BE2C (cell line): ENCODE measurements around the gene RBPMS2.

ENCODE experiments used
- DNase-seq: peaks from one replicate; pipeline ENCODE4 v3.0.0-alpha.2; 2020
- H3K27me3 ChIP-seq: fragments of 250-450 bp; sonication (Bioruptor Pico); 2 replicates; pipeline ENCODE4 v1.5.1; 2020; ENCODE audit warnings: mild to moderate bottlenecking
- H3K36me3 ChIP-seq: fragments of 250-450 bp; sonication (Bioruptor Pico); 2 replicates; pipeline ENCODE4 v1.5.1; 2020; ENCODE audit warnings: mild to moderate bottlenecking
- H3K4me1 ChIP-seq: fragments of 250-450 bp; sonication (Bioruptor Pico); 2 replicates; pipeline ENCODE4 v1.5.1; 2020
- H3K4me3 ChIP-seq: 2 replicates; pipeline ENCODE4 v1.5.1; 2011; ENCODE audit warnings: low read depth, low read length
- H3K9me3 ChIP-seq: fragments of 250-450 bp; sonication (Bioruptor Pico); 2 replicates; pipeline ENCODE4 v1.5.1; 2020
- CTCF ChIP-seq: IDR thresholded peaks from 2 replicates; pipeline ENCODE4 v1.5.1; 2012; ENCODE audit warnings: mild to moderate bottlenecking, low read depth, low read length

The RBPMS2 gene

GRCh38 chr15:64705006-64705405, 70.4 kb downstream of the RBPMS2 start:
- no peak overlapping the region for H3K4me3 ChIP-seq
- H3K36me3 ChIP-seq, result no peaks in the 10 kb centered on the region
- no peak for DNase-seq
- H3K4me1 ChIP-seq, result peaks cover 17% of the 10 kb centered on the region
- no peak for TF ChIP-seq CTCF
- no peaks in the 10 kb centered on the region for H3K27me3 ChIP-seq
- H3K9me3 ChIP-seq, result no peaks in the 10 kb centered on the region

- Histone ChIP-seq H3K27me3 (no peaks in the 10 kb centered on the region), H3K4me3 (peak overlapping the region; percentile 90), H3K9me3 (no peaks in the 10 kb centered on the region), H3K36me3 (no peaks in the 10 kb centered on the region), H3K4me1 (peaks cover 27% of the 10 kb centered on the region)
- DNase-seq, result no peak
- TF ChIP-seq CTCF, result no peak
Measured at GRCh38 chr15:64703632-64703959, 71.8 kb downstream of the RBPMS2 start.

DNA sequence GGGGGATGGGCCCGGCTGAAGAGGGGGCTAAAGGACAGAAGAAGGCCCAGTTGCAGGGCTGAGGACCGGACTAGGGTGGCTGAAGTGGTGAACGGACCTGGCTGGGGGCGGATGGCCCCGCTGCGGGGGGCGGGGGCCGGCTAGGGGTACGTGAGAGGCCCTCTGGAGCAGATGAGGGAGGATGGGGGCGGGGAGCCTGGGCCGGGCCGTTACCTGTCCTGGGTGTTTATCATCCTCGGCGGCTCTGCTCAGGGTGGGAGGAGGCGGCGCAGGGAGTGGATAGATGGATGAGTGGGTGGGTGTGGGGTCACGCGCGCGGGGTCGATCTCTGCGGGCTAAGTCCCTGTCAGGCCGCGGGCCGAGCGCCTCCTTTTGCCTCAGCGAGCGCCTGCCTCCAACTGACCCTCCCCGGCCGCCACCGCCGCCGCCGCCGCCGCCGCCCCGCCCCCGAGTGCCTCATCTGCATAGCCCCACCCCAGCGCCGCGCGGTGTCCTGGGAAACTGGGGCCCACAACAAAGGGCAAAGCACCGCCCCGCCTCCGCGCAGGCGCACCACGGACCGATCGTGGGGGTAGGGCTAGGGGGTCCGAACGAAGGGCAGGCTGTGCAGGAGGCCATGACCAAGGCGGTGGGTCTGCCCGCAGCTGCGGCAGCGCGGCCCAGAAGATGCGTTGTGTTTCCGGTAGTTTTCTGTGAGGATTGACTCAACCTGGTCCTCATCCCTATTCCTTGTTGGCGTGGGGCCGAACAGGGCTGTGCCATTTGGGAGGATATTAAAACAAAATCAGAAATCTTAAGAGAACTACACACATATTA, 72.4 kb downstream of the RBPMS2 start:
- Histone ChIP-seq H3K9me3 (no peaks in the 10 kb centered on the region), H3K36me3 (no peaks in the 10 kb centered on the region), H3K27me3 (no peaks in the 10 kb centered on the region), H3K4me1 (peaks cover 30% of the 10 kb centered on the region), H3K4me3 (peak overlapping the region; percentile 90)
- peak; percentile 100 for DNase-seq
- no peak for TF ChIP-seq CTCF

DNA sequence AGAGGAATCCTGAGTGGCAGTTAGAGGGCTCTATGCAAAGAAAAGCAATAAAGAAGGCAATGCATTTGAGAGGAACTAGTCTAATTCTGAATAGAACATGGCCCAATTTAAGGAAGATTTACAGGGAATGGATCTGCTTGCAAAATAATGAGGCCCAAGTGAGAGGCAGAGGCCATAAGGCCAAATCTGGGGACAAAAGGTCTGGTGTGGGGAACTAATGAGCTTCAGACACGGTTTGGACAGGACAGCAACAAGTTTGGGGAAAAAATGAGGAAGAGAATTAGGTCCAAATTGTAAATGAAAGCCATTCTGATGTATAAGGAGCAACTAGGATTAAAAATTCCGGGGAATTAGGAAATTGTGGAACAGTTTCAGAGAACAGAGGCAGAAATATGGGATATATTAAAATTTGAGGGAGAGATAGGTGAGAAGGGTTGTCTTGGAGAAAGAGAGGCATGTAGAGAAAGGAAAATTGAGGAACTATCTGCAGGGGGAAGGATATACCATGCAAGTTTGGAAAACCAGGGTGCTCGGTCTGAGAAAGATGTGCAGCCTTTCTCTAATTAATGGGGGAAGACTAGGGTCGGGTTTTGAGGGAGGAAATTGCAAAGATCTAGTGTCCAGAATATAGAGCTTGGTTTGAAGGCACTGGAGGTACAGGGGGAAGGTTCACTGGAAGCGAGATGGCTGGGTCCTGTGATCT, 73.8 kb downstream of the RBPMS2 start:
- peaks cover 31% of the 10 kb centered on the region for H3K4me1 ChIP-seq
- TF ChIP-seq CTCF, result no peak
- DNase-seq, result no peak
- no peaks in the 10 kb centered on the region for H3K27me3 ChIP-seq
- peak overlapping the region; percentile 90 for H3K4me3 ChIP-seq
- no peaks in the 10 kb centered on the region for H3K36me3 ChIP-seq
- no peaks in the 10 kb centered on the region for H3K9me3 ChIP-seq

DNA sequence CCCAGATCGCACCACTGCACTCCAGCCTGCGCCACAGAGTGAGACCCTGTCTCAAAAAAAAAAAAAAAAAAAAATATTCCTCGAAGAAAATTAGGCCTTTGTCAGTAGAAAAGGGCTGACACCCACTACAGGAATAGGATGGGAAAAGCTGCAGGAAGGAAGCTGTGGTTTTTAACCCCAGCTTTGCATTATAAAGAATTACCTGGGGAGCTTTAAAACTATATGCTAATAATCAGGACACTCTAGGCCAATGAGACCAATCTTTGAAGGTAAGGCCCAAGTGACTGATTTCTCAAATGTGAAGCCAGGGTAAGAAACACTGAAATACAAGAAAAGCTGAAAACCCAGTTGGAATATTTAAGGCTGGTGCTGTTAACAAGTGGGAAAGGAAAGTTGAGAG, 74.3 kb downstream of the RBPMS2 start:
- H3K4me3 ChIP-seq, result peak overlapping the region; percentile 90
- TF ChIP-seq CTCF, result no peak

DNA sequence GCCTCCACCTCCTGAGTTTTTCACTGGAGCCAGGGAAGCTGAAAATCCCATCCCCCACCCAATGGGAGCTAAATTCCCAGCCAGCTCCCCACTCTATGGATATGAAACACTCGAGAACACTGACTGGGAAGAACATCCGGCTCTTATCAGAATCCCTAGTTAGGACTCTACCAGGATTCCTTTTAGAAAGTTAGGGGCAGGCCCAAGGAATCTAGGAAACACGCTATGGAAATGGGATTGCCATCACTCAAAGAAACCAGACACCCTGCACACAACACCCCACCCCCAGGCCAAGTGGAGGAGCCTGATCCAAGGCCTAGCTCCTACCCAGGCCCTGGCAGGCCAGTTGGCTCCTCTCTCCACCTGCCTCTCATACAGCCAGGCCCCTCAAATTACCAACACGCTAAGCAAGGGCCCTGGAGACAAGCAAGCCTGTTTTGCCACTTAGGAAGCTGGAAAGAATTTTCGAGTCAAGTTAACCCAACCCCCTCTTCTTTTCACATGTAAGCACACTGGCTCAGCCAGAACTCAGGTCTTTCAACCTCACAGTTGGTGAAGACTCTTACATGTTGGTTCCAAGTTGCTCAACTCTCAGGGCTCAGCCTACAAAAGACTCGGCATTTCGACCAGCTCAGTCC, 75.5 kb downstream of the RBPMS2 start:
- no peak for TF ChIP-seq CTCF
- peaks cover 47% of the 10 kb centered on the region for H3K4me1 ChIP-seq
- no peaks in the 10 kb centered on the region for H3K9me3 ChIP-seq
- DNase-seq, result peak; percentile 91
- H3K27me3 ChIP-seq, result no peaks in the 10 kb centered on the region
- peak overlapping the region; percentile 28 for H3K4me3 ChIP-seq
- peaks cover 7% of the 10 kb centered on the region for H3K36me3 ChIP-seq

More for the DNA sequence above, 74.3 kb downstream of the RBPMS2 start:
- Histone ChIP-seq H3K27me3 (no peaks in the 10 kb centered on the region), H3K36me3 (no peaks in the 10 kb centered on the region), H3K4me1 (peaks cover 35% of the 10 kb centered on the region), H3K9me3 (no peaks in the 10 kb centered on the region)
- DNase-seq, result no peak
